ENCODE measurements around the gene PRLH. TPM values are rescaled to one million over a fixed set of nuclear protein-coding genes. Genes with fewer than 3 reads are reported as not detected.

The PRLH gene
- total and polyA plus RNA-seq, 2 of the 13 experiments (the other 11 are each of a cell fraction or from before 2014, with no cell fraction given): not detected

DNA sequence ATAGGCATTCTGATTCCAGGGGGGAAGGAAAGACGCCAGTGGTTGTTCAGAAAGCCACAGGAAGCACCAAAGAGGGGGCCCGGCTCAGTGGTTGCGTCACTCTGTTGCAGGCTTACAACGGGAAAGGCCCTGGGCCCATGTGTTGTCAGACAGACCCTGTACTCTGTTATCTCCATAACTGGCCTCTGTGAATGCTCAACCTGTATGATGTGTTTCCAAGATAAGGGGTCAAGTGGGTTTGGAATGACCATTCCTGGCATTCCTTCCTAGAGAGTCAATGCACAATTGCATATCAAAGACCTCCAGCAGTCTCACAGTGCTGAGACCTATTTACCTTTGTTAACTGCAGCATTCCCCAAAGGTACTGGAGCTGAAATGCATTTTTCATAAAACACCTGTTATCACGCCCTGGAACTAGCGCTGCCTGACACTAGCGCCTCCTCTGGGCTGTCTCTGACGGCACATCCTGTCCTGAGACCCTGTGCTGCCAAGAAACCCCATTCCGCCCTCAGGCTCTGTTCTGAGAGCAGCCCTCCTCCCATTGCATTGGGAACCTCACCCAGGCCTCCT lies 47.9 kb downstream of the PRLH start (continued):
- TF ChIP-seq, protein P1, sequence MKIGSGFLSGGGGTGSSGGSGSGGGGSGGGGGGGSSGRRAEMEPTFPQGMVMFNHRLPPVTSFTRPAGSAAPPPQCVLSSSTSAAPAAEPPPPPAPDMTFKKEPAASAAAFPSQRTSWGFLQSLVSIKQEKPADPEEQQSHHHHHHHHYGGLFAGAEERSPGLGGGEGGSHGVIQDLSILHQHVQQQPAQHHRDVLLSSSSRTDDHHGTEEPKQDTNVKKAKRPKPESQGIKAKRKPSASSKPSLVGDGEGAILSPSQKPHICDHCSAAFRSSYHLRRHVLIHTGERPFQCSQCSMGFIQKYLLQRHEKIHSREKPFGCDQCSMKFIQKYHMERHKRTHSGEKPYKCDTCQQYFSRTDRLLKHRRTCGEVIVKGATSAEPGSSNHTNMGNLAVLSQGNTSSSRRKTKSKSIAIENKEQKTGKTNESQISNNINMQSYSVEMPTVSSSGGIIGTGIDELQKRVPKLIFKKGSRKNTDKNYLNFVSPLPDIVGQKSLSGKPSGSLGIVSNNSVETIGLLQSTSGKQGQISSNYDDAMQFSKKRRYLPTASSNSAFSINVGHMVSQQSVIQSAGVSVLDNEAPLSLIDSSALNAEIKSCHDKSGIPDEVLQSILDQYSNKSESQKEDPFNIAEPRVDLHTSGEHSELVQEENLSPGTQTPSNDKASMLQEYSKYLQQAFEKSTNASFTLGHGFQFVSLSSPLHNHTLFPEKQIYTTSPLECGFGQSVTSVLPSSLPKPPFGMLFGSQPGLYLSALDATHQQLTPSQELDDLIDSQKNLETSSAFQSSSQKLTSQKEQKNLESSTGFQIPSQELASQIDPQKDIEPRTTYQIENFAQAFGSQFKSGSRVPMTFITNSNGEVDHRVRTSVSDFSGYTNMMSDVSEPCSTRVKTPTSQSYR (CRISPR knock-in tag; IDR thresholded peaks at IDR 0.05; ENCODE audit: borderline replicate concordance): peak; percentile 86; the same call in 1 of the 2 replicates
- TF ChIP-seq AKAP8 (CRISPR knock-in tag; IDR thresholded peaks at IDR 0.05): peak; percentile 94; the same call in 1 of the 2 replicates
- no peak for TF ChIP-seq PCBP1 (IDR thresholded peaks at IDR 0.05; ENCODE audit: borderline replicate concordance, low read depth, low read length)
- TF ChIP-seq, protein P2, sequence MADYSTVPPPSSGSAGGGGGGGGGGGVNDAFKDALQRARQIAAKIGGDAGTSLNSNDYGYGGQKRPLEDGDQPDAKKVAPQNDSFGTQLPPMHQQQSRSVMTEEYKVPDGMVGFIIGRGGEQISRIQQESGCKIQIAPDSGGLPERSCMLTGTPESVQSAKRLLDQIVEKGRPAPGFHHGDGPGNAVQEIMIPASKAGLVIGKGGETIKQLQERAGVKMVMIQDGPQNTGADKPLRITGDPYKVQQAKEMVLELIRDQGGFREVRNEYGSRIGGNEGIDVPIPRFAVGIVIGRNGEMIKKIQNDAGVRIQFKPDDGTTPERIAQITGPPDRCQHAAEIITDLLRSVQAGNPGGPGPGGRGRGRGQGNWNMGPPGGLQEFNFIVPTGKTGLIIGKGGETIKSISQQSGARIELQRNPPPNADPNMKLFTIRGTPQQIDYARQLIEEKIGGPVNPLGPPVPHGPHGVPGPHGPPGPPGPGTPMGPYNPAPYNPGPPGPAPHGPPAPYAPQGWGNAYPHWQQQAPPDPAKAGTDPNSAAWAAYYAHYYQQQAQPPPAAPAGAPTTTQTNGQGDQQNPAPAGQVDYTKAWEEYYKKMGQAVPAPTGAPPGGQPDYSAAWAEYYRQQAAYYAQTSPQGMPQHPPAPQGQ (CRISPR knock-in tag; IDR thresholded peaks at IDR 0.05; ENCODE audit: borderline replicate concordance): 0 out of 2 replicates have a peak, but pooled peaks have one; percentile 38
- TF ChIP-seq EED (CRISPR knock-in tag; IDR thresholded peaks at IDR 0.05): peak; percentile 84
- TF ChIP-seq HHEX (CRISPR knock-in tag; IDR thresholded peaks at IDR 0.05): peak; percentile 97
- peak; percentile 97 for TF ChIP-seq FOXO1 (CRISPR knock-in tag; IDR thresholded peaks at IDR 0.05)
- no peak for TF ChIP-seq ZNF382 (CRISPR knock-in tag; IDR thresholded peaks at IDR 0.05; ENCODE audit: borderline replicate concordance)
- TF ChIP-seq NCOA5 (CRISPR knock-in tag; IDR thresholded peaks at IDR 0.05): no peak
- TF ChIP-seq, protein P3, sequence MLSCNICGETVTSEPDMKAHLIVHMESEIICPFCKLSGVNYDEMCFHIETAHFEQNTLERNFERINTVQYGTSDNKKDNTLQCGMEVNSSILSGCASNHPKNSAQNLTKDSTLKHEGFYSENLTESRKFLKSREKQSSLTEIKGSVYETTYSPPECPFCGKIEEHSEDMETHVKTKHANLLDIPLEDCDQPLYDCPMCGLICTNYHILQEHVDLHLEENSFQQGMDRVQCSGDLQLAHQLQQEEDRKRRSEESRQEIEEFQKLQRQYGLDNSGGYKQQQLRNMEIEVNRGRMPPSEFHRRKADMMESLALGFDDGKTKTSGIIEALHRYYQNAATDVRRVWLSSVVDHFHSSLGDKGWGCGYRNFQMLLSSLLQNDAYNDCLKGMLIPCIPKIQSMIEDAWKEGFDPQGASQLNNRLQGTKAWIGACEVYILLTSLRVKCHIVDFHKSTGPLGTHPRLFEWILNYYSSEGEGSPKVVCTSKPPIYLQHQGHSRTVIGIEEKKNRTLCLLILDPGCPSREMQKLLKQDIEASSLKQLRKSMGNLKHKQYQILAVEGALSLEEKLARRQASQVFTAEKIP (CRISPR knock-in tag; IDR thresholded peaks at IDR 0.05; ENCODE audit: borderline replicate concordance): no peak
- no peak for TF ChIP-seq ZNF737 (CRISPR knock-in tag; IDR thresholded peaks at IDR 0.05; ENCODE audit: borderline replicate concordance)
- TF ChIP-seq ZC3H13 (CRISPR knock-in tag; IDR thresholded peaks at IDR 0.05): no peak
- TF ChIP-seq NPAS2 (CRISPR knock-in tag; IDR thresholded peaks at IDR 0.05; ENCODE audit: borderline replicate concordance): no peak
- TF ChIP-seq ZBTB1 (CRISPR knock-in tag; IDR thresholded peaks at IDR 0.05; ENCODE audit: borderline replicate concordance): peak; percentile 44; the same call in 1 of the 2 replicates
- TF ChIP-seq ZNF496 (CRISPR knock-in tag; IDR thresholded peaks at IDR 0.05; ENCODE audit: insufficient replicate concordance): no peak
- TF ChIP-seq PHB2 (IDR thresholded peaks at IDR 0.05; ENCODE audit: partially characterized antibody): no peak
- no peak; the same call in 1 of the 2 replicates for TF ChIP-seq NFYB (CRISPR knock-in tag; IDR thresholded peaks at IDR 0.05)
- TF ChIP-seq CBFB (CRISPR knock-in tag; IDR thresholded peaks at IDR 0.05): peak; percentile 90
- TF ChIP-seq, protein P4, sequence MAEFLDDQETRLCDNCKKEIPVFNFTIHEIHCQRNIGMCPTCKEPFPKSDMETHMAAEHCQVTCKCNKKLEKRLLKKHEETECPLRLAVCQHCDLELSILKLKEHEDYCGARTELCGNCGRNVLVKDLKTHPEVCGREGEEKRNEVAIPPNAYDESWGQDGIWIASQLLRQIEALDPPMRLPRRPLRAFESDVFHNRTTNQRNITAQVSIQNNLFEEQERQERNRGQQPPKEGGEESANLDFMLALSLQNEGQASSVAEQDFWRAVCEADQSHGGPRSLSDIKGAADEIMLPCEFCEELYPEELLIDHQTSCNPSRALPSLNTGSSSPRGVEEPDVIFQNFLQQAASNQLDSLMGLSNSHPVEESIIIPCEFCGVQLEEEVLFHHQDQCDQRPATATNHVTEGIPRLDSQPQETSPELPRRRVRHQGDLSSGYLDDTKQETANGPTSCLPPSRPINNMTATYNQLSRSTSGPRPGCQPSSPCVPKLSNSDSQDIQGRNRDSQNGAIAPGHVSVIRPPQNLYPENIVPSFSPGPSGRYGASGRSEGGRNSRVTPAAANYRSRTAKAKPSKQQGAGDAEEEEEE (CRISPR knock-in tag; IDR thresholded peaks at IDR 0.05; ENCODE audit: borderline replicate concordance): 0 out of 2 replicates have a peak, but pooled peaks have one; percentile 89
- no peak for TF ChIP-seq ZNF678 (CRISPR knock-in tag; IDR thresholded peaks at IDR 0.05)
- TF ChIP-seq ZNF343 (CRISPR knock-in tag; IDR thresholded peaks at IDR 0.05): no peak
